Right lobe of liver (tissue), 6 donors: ENCODE results near the gene COPZ1. TPM values are rescaled to one million over a fixed set of nuclear protein-coding genes. Genes with fewer than 3 reads are reported as not detected.
A peak's percentile ranks its signal among the peaks of the same experiment; 100 is the strongest.

Experiments used
- ATAC-seq, 4 donors: fragments of 200-7000 bp; cut with Tn5 transposase; one replicate each; pipeline ENCODE4 v1.9.1; 2020; ENCODE audit warnings: mild to moderate bottlenecking in 4 of 4, moderate library complexity in 4 of 4
- DNase-seq, 3 donors: peaks; one replicate each; pipeline ENCODE4 v3.0.0-alpha.2; 2020
- H3K27ac ChIP-seq, 3 donors: fragments of 200-600 bp; one replicate each; pipeline ENCODE4 v1.8.0; 2022
- H3K27me3 ChIP-seq, 2 donors: fragments of 200-600 bp; one replicate each; pipeline ENCODE4 v1.8.0; 2022
- H3K36me3 ChIP-seq, 4 donors: fragments of 200-600 bp; sonication (generic) in 1 of 4; one replicate each; pipeline versions ENCODE4 v1.5.1 to v1.8.0; 2017 to 2022; ENCODE audit warnings: control low read depth in 1 of 4
- H3K4me1 ChIP-seq, 4 donors: fragments of 200-600 bp; sonication (generic) in 1 of 4; one replicate each; pipeline versions ENCODE4 v1.5.1 to v1.8.0; 2017 to 2022; ENCODE audit warnings: control low read depth in 1 of 4
- H3K4me3 ChIP-seq, 3 donors: fragments of 200-600 bp; one replicate each; pipeline ENCODE4 v1.8.0; 2022
- H3K9me3 ChIP-seq, 4 donors: fragments of 200-600 bp; sonication (generic) in 1 of 4; one replicate each; pipeline versions ENCODE4 v1.5.1 to v1.8.0; 2017 to 2022; ENCODE audit warnings: control low read depth in 1 of 4
- POLR2A ChIP-seq: fragments of 450-650 bp; IDR thresholded peaks from one replicate; pipeline ENCODE4 v1.6.1; 2017; ENCODE audit warnings: antibody characterized with exemption, mild to moderate bottlenecking
- WGBS: methylation state at CpG from one replicate; pipeline ENCODE4 v1.1.6; 2018; ENCODE audit warnings: low coverage, low lambda C conversion rate; ENCODE audit not compliant: insufficient coverage; ENCODE audit errors: missing lambda C conversion rate; 5-methylcytosine and 5-hydroxymethylcytosine counted together
- intact Hi-C, 2 donors: fragments of 100-400 bp; cut with DNase I; formaldehyde crosslinking; loops; one replicate each; pipeline versions ENCODE4 v1.11.2 to v1.14.1; 2022
- total RNA-seq, 6 experiments: library from RNA; depleted of rRNA in 2 of 6; stranded (reverse); fragments of >200 nt in 2 of 6; fragmentation: NEBNext Ultra II Directional in 3 of 6; extraction: Animal tissue kit (Norgen Biotek cat#: 25700) in 3 of 6; gene quantifications; one replicate each; pipeline versions ENCODE4 v1.1.0 to v1.2.4, GENCODE V29; 2016 to 2023
- TF ChIP-seq, protein P1 (sequence below), 4 donors: fragments of 200-600 bp in 3 of 4; fragments of 450-650 bp in 1 of 4; IDR thresholded peaks; one replicate each; pipeline versions ENCODE4 v1.5.1 to v1.8.0; 2016 to 2022; ENCODE audit warnings: antibody characterized with exemption in 4 of 4, mild to moderate bottlenecking in 2 of 4
- donor health status: DM: no; HTN: yes; CAD: no.
- donor health status: DM: no; HTN: no; CAD: no.
- donor health status: DM: no; HTN: no; CAD: no.
- donor health status: DM: no; HTN: yes; CAD: no.
- donor health status: DM: no; HTN: yes; CAD: no.

Gene COPZ1
- total RNA-seq, 6 experiments from 2014 or later, result 67.3 to 89.2 (median 74.9) TPM

- DNase-seq (no peak), ATAC-seq (no peak)
- Histone ChIP-seq H3K9me3 (no peaks in the 10 kb centered on the region), H3K27me3 (no peaks in the 10 kb centered on the region), H3K4me1 (peaks cover 0 to 16% (median 0%) of the 10 kb centered on the region in 4 donors), H3K36me3 (no peaks in the 10 kb centered on the region), H3K4me3 (peak overlapping the region; percentile 59 to 64 (median 61)), H3K27ac (peak overlapping the region; percentile 35 to 87 (median 64))
- TF ChIP-seq, protein P1, sequence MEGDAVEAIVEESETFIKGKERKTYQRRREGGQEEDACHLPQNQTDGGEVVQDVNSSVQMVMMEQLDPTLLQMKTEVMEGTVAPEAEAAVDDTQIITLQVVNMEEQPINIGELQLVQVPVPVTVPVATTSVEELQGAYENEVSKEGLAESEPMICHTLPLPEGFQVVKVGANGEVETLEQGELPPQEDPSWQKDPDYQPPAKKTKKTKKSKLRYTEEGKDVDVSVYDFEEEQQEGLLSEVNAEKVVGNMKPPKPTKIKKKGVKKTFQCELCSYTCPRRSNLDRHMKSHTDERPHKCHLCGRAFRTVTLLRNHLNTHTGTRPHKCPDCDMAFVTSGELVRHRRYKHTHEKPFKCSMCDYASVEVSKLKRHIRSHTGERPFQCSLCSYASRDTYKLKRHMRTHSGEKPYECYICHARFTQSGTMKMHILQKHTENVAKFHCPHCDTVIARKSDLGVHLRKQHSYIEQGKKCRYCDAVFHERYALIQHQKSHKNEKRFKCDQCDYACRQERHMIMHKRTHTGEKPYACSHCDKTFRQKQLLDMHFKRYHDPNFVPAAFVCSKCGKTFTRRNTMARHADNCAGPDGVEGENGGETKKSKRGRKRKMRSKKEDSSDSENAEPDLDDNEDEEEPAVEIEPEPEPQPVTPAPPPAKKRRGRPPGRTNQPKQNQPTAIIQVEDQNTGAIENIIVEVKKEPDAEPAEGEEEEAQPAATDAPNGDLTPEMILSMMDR (IDR thresholded peaks at IDR 0.05), result no peak
- TF ChIP-seq POLR2A, result no peak
- intact Hi-C loops, result no loop called here
- WGBS, result 10% methylated on average over 15 of the region's 15 CpGs
Observed at GRCh38 chr12:54358191-54358944, 33.4 kb downstream of the COPZ1 start.

GRCh38 chr12:54358945-54359761 is 34.2 kb downstream of the COPZ1 start:
- peak overlapping the region; percentile 59 to 64 (median 61) for H3K4me3 ChIP-seq
- H3K27ac ChIP-seq, result peak overlapping the region; percentile 82 to 87 (median 85)
- peak; percentile 38 for TF ChIP-seq POLR2A
- TF ChIP-seq, protein P1 (IDR thresholded peaks at IDR 0.05), result no peak
- 1% methylated on average over 38 of the region's 40 CpGs for WGBS
- DNase-seq, result peak; percentile 93 to 97 (median 96)
- ATAC-seq, result peak; percentile 87 to 95 (median 93)
- peaks cover 0 to 10% (median 0%) of the 10 kb centered on the region in 4 donors for H3K4me1 ChIP-seq
- no peaks in the 10 kb centered on the region for H3K36me3 ChIP-seq
- no peaks in the 10 kb centered on the region for H3K9me3 ChIP-seq
- intact Hi-C loops, result no loop called here
- H3K27me3 ChIP-seq, result no peaks in the 10 kb centered on the region

DNA sequence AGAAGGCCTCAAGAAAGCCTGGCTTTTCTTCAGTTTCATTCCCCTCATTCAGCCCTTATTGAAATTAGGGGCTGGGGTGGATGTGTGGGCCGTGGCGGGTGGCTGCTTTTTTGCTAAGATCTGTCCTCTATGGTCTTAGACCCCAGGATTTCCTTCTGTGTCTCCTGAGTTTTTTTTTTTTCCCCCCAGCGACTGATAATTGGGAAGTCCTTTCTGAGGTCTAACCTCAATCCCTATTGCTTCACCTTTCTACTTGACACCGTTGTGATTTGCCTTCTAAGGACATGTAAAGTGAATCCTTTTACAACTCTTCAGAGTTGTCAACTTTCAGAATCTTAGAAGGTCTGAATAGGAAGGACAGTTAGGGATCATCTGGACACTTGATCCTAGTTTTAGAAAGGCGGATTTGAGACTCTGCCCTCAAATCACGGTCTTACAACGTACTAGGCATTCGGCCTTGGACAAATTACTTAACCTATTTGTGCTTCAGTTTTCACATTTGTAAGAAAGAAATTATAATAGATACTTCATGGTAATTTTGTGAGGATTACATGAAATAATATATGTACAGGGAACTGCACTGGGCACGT is 34.9 kb downstream of the COPZ1 start:
- H3K27me3 ChIP-seq, result no peaks in the 10 kb centered on the region
- intact Hi-C loops, result loop anchor here (5.0 to 10.0 kb wide), 4 partner anchors 65 to 135 kb away; no protein-coding TSS in a partner anchor
- no peak for DNase-seq
- H3K9me3 ChIP-seq, result no peaks in the 10 kb centered on the region
- peak overlapping the region; percentile 82 to 87 (median 85) for H3K27ac ChIP-seq
- H3K4me1 ChIP-seq, result peaks cover 0 to 7% (median 0%) of the 10 kb centered on the region in 4 donors
- ATAC-seq, result no peak
- H3K36me3 ChIP-seq, result no peaks in the 10 kb centered on the region
- WGBS, result 34% methylated on average over 7 of the region's 9 CpGs
- TF ChIP-seq, protein P1 (IDR thresholded peaks at IDR 0.05), result no peak
- TF ChIP-seq POLR2A, result no peak
- peak overlapping the region; percentile 36 to 64 (median 59) for H3K4me3 ChIP-seq

GRCh38 chr12:54360717-54361456 is 36.0 kb downstream of the COPZ1 start:
- DNase-seq (peak; percentile 79 to 86 (median 81)), ATAC-seq (peak; percentile 42 to 57 (median 50))
- 60% methylated on average over 16 of the region's 16 CpGs for WGBS
- peaks cover 0 to 7% (median 0%) of the 10 kb centered on the region in 4 donors for H3K4me1 ChIP-seq
- no peaks in the 10 kb centered on the region for H3K9me3 ChIP-seq
- TF ChIP-seq, protein P1 (IDR thresholded peaks at IDR 0.05), result peak; percentile 79 to 86 (median 82)
- no peak for TF ChIP-seq POLR2A
- H3K27ac ChIP-seq, result no peak overlapping the region
- H3K36me3 ChIP-seq, result no peaks in the 10 kb centered on the region
- H3K27me3 ChIP-seq, result no peaks in the 10 kb centered on the region
- intact Hi-C loops, result loop anchor here (5.0 to 10.0 kb wide), 4 partner anchors 66 to 136 kb away; no protein-coding TSS in a partner anchor
- H3K4me3 ChIP-seq, result no peak overlapping the region
